Pancreas (tissue), 10 donors: Measurements from ENCODE around the gene WLS. TPM values are rescaled to one million over a fixed set of nuclear protein-coding genes. Genes with fewer than 3 reads are reported as not detected.

ENCODE experiments used
- ATAC-seq, 4 donors: fragments of 200-7000 bp; cut with Tn5 transposase; one replicate each; pipeline versions ENCODE4 v1.8.0 to v1.9.1; 2020; ENCODE audit warnings: mild to moderate bottlenecking in 4 of 4, moderate library complexity in 4 of 4
- DNase-seq, 6 donors: peaks; one replicate each; pipeline ENCODE4 v3.0.0-alpha.2; 2020
- FAIRE-seq: peaks from 2 replicates; lab custom pipeline; 2012; peaks lifted over from hg19 to GRCh38; lab: Jason Lieb, UNC
- H3K27ac ChIP-seq, 4 donors: fragments of 200-600 bp; sonication (generic); 1 replicate in 3 of 4; 2 replicates in 1 of 4; pipeline versions ENCODE4 v1.5.0 to v1.8.0; 2020
- H3K27me3 ChIP-seq, 4 donors: fragments of 200-600 bp; one replicate each; pipeline ENCODE4 v1.8.0; 2021
- H3K36me3 ChIP-seq, 3 donors: fragments of 200-600 bp; sonication (generic) in 1 of 3; one replicate each; pipeline versions ENCODE4 v1.5.0 to v1.8.0; 2020 to 2021
- H3K4me1 ChIP-seq, 3 donors: fragments of 200-600 bp; one replicate each; pipeline ENCODE4 v1.8.0; 2021
- H3K4me3 ChIP-seq, 4 donors: fragments of 200-600 bp; sonication (generic) in 2 of 4; one replicate each; pipeline versions ENCODE4 v1.5.0 to v1.8.0; 2020 to 2021
- H3K9me3 ChIP-seq, 4 donors: fragments of 200-600 bp; one replicate each; pipeline ENCODE4 v1.8.0; 2021
- WGBS, 2 donors: extraction: QIAGEN DNeasy Blood & Tissue Kit; methylation state at CpG; one replicate each; pipeline ENCODE4 v1.1.7; 2013; 5-methylcytosine and 5-hydroxymethylcytosine counted together
- intact Hi-C, 3 donors: fragments of 100-400 bp; cut with DNase I; formaldehyde crosslinking; loops; one replicate each; pipeline versions ENCODE4 v1.11.1 to v1.14.2; 2022
- polyA plus RNA-seq, 2 donors: library from polyadenylated mRNA; stranded (reverse); fragments of 200-250 nt; gene quantifications; one replicate each; pipeline ENCODE4 v1.2.3, GENCODE V29; 2013
- total RNA-seq, 6 donors: library from RNA; stranded (reverse); fragmentation: NEBNext Ultra II Directional in 4 of 6; extraction: Animal tissue kit (Norgen Biotek cat#: 25700) in 4 of 6; gene quantifications; one replicate each; pipeline versions ENCODE4 v1.2.1 to v1.2.4, GENCODE V29; 2021 to 2023
- TF ChIP-seq, protein P1 (sequence below), 4 donors: fragments of 200-600 bp; sonication (generic) in 3 of 4; IDR thresholded peaks; one replicate each; pipeline versions ENCODE4 v1.5.0 to v1.8.0; 2021; ENCODE audit warnings: antibody characterized with exemption in 4 of 4
- donor health status: healthy with polysubstance abuse.
- donor health status: DM: no; HTN: no; CAD: no; lungs with moderate emphysema.
- donor health status: DM: no; HTN: no; CAD: no.
- donor health status: control.
- donor health status: control.
- donor health status: Bipolar disorder and iron deficiency.
- donor health status: DM: yes; HTN: yes; CAD: no.
- donor health status: DM: no; HTN: no; CAD: no.
- donor health status: DM: no; HTN: no; CAD: no.
- donor health status: DM: yes; HTN: yes; CAD: no.

The WLS gene
- total and polyA plus RNA-seq, 8 donors, result 32.5 to 121 (median 68.8) TPM

GRCh38 chr1:68210829-68211228 is 21.5 kb downstream of the WLS start:
- Histone ChIP-seq H3K36me3 (no peaks in the 10 kb centered on the region), H3K27me3 (no peaks in the 10 kb centered on the region), H3K4me3 (no peak overlapping the region), H3K9me3 (no peaks in the 10 kb centered on the region), H3K4me1 (peaks cover 20 to 30% (median 28%) of the 10 kb centered on the region in 3 donors), H3K27ac (peak overlapping the region in 3 of 4 donors; percentile 17 to 56 (median 44))
- ATAC-seq (no peak), DNase-seq (no peak), FAIRE-seq (no peak)
- intact Hi-C loops, result no loop called here
- TF ChIP-seq, protein P1, sequence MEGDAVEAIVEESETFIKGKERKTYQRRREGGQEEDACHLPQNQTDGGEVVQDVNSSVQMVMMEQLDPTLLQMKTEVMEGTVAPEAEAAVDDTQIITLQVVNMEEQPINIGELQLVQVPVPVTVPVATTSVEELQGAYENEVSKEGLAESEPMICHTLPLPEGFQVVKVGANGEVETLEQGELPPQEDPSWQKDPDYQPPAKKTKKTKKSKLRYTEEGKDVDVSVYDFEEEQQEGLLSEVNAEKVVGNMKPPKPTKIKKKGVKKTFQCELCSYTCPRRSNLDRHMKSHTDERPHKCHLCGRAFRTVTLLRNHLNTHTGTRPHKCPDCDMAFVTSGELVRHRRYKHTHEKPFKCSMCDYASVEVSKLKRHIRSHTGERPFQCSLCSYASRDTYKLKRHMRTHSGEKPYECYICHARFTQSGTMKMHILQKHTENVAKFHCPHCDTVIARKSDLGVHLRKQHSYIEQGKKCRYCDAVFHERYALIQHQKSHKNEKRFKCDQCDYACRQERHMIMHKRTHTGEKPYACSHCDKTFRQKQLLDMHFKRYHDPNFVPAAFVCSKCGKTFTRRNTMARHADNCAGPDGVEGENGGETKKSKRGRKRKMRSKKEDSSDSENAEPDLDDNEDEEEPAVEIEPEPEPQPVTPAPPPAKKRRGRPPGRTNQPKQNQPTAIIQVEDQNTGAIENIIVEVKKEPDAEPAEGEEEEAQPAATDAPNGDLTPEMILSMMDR (IDR thresholded peaks at IDR 0.05), result no peak
- 81 to 83% methylated on average over 2 of the region's 2 CpGs for WGBS, 2 donors

- intact Hi-C loops, result no loop called here
- FAIRE-seq, result no peak
- Histone ChIP-seq H3K4me3 (no peak overlapping the region), H3K27ac (peak overlapping the region; percentile 17 to 56 (median 46)), H3K9me3 (no peaks in the 10 kb centered on the region), H3K4me1 (peaks cover 23 to 33% (median 30%) of the 10 kb centered on the region in 3 donors), H3K27me3 (no peaks in the 10 kb centered on the region), H3K36me3 (no peaks in the 10 kb centered on the region)
- TF ChIP-seq, protein P1 (IDR thresholded peaks at IDR 0.05), result no peak
- peak in 2 of 6 donors; percentile 53 to 66 for DNase-seq
- peak; percentile 45 to 84 (median 66) for ATAC-seq
Observed at GRCh38 chr1:68210027-68210426, 22.3 kb downstream of the WLS start.

GRCh38 chr1:68206848-68207689 is 25.3 kb downstream of the WLS start:
- DNase-seq, result no peak
- TF ChIP-seq, protein P1 (IDR thresholded peaks at IDR 0.05), result no peak
- Histone ChIP-seq H3K4me1 (peaks cover 21 to 42% (median 40%) of the 10 kb centered on the region in 3 donors), H3K9me3 (no peaks in the 10 kb centered on the region), H3K27me3 (no peaks in the 10 kb centered on the region), H3K27ac (peak overlapping the region in 3 of 4 donors; percentile 13 to 76 (median 71)), H3K4me3 (no peak overlapping the region), H3K36me3 (no peaks in the 10 kb centered on the region)
- no peak for FAIRE-seq
- WGBS, 2 donors, result 24 to 34% methylated on average over 3 of the region's 3 CpGs
- intact Hi-C loops, result no loop called here
- ATAC-seq, result peak in 3 of 4 donors; percentile 34 to 44 (median 37)

DNA sequence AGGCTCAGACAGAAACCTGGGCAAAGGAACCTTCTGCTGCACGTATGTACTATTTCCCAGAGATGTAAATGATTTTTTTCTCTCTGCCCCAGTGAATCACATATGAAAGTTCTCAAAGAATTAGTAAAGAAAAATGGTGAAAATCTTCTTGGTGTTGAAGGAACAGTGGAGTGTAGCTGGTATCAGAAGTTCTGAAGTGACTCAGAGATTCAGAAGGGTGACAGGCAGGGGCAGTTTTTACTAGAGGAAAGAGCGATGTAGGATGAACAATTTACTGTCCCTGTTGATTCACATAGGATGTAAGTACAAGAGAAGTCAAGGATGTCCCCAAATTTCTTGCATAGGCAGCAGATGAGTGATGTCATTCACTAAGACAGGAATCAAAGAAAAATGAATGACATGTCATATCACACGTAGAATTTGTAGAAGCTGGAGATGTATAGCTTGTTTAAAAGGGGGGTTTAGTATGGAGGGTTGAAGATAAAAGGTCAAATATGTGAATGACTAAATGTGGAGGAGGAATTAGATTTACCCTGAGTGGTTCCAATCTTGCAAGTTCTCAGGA is 26.4 kb downstream of the WLS start:
- DNase-seq (no peak), FAIRE-seq (no peak)
- 62 to 69% methylated on average over 3 of the region's 3 CpGs for WGBS, 2 donors

More for the DNA sequence above, 26.4 kb downstream of the WLS start:
- ATAC-seq, result peak in 1 of 4 donors; percentile 2
- H3K9me3 ChIP-seq, result no peaks in the 10 kb centered on the region
- H3K4me1 ChIP-seq, result peaks cover 21 to 52% (median 47%) of the 10 kb centered on the region in 3 donors
- TF ChIP-seq, protein P1 (IDR thresholded peaks at IDR 0.05), result no peak
- intact Hi-C loops, result no loop called here
- H3K36me3 ChIP-seq, result no peaks in the 10 kb centered on the region
- H3K4me3 ChIP-seq, result no peak overlapping the region
- H3K27me3 ChIP-seq, result no peaks in the 10 kb centered on the region
- H3K27ac ChIP-seq, result peak overlapping the region in 3 of 4 donors; percentile 29 to 76 (median 71)
